MG63 (cell line): Measurements from ENCODE around the gene OR13G1. TPM values are rescaled to one million over a fixed set of nuclear protein-coding genes. Genes with fewer than 3 reads are reported as not detected.
A peak's percentile ranks its signal among the peaks of the same experiment; 100 is the strongest.
"Not testable (repeated sequence)": the region's sequence is repeated elsewhere in the genome, so short reads cannot be mapped to it uniquely, and the experiment has no call there.

Source experiments
- DNase-seq: peaks from one replicate; pipeline ENCODE4 v3.0.0-alpha.2; 2020
- H3K27me3 ChIP-seq: fragments of 250-450 bp; sonication (Bioruptor Pico); 2 replicates; pipeline ENCODE4 v1.5.1; 2020; ENCODE audit warnings: mild to moderate bottlenecking, moderate library complexity
- H3K36me3 ChIP-seq: fragments of 250-450 bp; sonication (Bioruptor Pico); 2 replicates; pipeline ENCODE4 v1.5.1; 2020; ENCODE audit warnings: mild to moderate bottlenecking, moderate library complexity
- H3K4me3 ChIP-seq: fragments of 250-450 bp; sonication (Bioruptor Pico); 2 replicates; pipeline ENCODE4 v1.5.1; 2020; ENCODE audit warnings: mild to moderate bottlenecking, moderate library complexity
- H3K9me3 ChIP-seq: fragments of 250-450 bp; sonication (Bioruptor Pico); 2 replicates; pipeline ENCODE4 v1.5.1; 2020; ENCODE audit warnings: mild to moderate bottlenecking, moderate library complexity
- total RNA-seq: library from RNA; depleted of rRNA; stranded (reverse); fragments of >200 nt; shearing (Covaris generic); gene quantifications from 2 replicates; pipeline ENCODE4 v1.2.3, GENCODE V29; 2014; ENCODE audit warnings: low replicate concordance; rRNA removed

Gene OR13G1, protein sequence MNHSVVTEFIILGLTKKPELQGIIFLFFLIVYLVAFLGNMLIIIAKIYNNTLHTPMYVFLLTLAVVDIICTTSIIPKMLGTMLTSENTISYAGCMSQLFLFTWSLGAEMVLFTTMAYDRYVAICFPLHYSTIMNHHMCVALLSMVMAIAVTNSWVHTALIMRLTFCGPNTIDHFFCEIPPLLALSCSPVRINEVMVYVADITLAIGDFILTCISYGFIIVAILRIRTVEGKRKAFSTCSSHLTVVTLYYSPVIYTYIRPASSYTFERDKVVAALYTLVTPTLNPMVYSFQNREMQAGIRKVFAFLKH
- not detected in 2 replicates for total RNA-seq

- DNase-seq = no peak
- H3K9me3 ChIP-seq = no peaks in the 10 kb centered on the region
- H3K36me3 ChIP-seq = no peaks in the 10 kb centered on the region
Measured at GRCh38 chr1:247679639-247680038, at the start of gene OR13G1. Gene OR13G1, minus strand, starts transcription at chr1:247679739. Its CDS starts 6,698 bp downstream, at chr1:247673041.

DNA sequence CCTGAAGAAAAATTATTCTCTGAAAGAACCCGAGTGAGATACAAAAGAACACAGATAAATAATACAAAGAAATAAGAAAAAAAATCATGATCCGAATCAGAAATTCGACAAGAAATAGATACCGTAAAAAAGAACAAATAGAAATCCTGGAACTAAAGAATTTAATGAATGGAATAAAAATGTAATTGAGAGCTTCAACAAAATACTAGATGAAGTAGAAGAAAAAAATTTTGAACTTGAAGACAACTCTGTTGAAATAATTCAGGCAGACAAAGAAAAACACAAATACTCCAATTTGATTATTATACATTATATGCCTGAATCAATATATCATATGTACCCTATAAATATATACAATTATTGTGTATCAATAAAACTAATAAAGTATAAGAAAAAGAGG is 41.7 kb upstream of the OR13G1 start:
- H3K27me3 ChIP-seq = no peaks in the 10 kb centered on the region
- no peaks in the 10 kb centered on the region for H3K36me3 ChIP-seq
- H3K4me3 ChIP-seq = no peak overlapping the region
- H3K9me3 ChIP-seq = peaks cover 8% of the 10 kb centered on the region
- no peak for DNase-seq

More at GRCh38 chr1:247679639-247680038, at the start of gene OR13G1:
- Histone ChIP-seq H3K4me3 (no peak within 1 kb of the TSS), H3K27me3 (no peaks in the 10 kb centered on the region)

DNA sequence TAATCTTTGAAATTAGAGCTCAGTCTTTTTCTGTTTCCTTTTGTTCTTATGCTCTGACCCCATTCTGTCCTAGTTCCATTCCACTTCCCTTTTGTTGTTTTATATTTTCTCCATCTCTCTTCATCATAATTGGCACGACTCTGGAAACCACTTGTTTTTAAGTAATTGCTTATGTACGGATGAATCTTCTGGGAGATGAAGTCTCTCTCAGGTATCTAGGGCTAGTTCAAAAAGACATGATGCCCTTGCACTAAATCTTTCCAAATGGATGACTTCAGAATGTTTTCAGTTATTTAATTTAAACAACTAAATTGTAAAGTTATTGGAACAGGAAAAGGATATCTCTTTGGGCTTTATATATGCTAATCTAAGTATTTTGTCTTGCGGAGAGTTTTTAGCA is 37.0 kb upstream of the OR13G1 start, which contains the start of gene OR6F1:
Gene OR6F1, minus strand, starts transcription at position 101 of the 400 bp plus-strand sequence. CDS start 3,891 bp downstream, outside the sequence.
- DNase-seq = no peak
- Histone ChIP-seq H3K27me3 (no peaks in the 10 kb centered on the region), H3K9me3 (peaks cover 8% of the 10 kb centered on the region), H3K4me3 (no peak within 1 kb of the TSS), H3K36me3 (no peaks in the 10 kb centered on the region)

GRCh38 chr1:247713753-247714152 is 34.2 kb upstream of the OR13G1 start:
- DNase-seq = no peak
- Histone ChIP-seq H3K27me3 (no peaks in the 10 kb centered on the region), H3K36me3 (no peaks in the 10 kb centered on the region), H3K4me3 (no peak overlapping the region), H3K9me3 (no peaks in the 10 kb centered on the region)

GRCh38 chr1:247710681-247711080 is 31.1 kb upstream of the OR13G1 start:
- H3K36me3 ChIP-seq, H3K4me3 ChIP-seq, H3K9me3 ChIP-seq, H3K27me3 ChIP-seq, DNase-seq: not testable (repeated sequence)

DNA sequence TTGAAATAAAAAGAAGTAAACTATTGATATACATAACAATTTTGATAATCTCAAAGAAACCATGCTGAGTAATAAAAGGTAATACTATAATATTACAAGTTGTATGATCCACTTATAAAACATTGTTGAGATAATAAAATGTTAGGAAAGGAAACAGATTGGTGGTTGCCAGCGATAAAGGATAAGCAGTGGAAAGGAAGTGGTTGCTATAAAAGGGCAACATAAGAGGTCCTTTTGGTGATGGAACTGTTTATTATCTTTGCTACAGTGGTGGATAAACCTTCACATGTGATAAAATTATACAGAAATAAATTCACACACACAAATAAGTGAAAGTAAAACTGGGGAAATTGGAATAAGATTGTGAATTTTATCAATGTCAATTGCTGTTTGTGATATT is 21.8 kb upstream of the OR13G1 start:
- no peaks in the 10 kb centered on the region for H3K27me3 ChIP-seq
- no peaks in the 10 kb centered on the region for H3K36me3 ChIP-seq
- no peak for DNase-seq
- no peak overlapping the region for H3K4me3 ChIP-seq
- no peaks in the 10 kb centered on the region for H3K9me3 ChIP-seq

DNA sequence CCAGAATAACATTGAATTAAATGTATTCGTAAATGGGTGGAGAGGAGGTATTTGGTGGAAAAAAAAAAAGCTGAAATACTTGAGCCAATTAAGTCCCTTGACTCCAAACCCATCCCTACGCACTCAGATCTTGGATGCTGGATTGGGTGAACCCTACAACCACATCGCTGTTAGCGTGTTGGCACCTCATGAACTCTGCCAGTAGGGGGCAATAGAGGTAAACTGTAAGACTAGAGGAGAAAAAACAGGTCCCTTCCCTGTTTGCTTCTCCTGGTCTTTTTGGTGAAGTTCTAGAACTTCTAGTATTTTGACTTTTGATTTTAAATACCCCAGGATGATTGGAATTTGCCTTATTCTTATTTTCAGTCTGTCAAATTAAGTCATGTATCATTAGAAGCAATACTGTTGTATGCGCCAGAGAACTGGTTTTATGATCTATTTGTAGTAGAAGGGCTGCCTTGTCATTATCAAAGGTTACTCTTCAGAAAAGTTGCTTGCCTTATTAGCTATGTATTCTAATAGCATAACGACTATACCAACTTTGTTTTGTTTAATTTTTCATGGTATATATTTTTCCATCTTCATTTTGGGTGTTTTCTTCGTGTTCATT is 1.9 kb upstream of the OR13G1 start:
- Histone ChIP-seq H3K9me3 (no peaks in the 10 kb centered on the region), H3K36me3 (no peaks in the 10 kb centered on the region), H3K4me3 (no peak overlapping the region), H3K27me3 (no peaks in the 10 kb centered on the region)
- peak; percentile 53 for DNase-seq

DNA sequence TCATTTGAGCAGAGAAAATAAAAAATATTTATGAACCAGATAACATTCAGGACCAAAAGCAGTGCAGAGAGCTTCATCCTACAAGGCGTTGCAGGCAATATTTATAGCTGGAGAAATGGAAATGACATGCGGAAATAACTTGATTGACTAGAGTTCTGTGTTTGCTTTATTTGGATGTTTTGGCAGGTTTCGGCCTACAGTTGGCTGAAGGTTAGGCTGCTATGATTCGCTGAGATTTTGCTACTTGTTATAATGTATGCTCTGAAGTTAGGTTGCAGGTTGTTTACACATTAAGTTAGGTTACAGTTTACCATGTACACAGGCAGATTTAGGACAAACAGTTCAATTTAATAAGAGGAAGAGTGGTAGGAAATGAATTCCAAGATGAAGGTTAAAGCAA is 632 bp upstream of the OR13G1 start:
- Histone ChIP-seq H3K4me3 (no peak overlapping the region), H3K9me3 (no peaks in the 10 kb centered on the region), H3K27me3 (no peaks in the 10 kb centered on the region), H3K36me3 (no peaks in the 10 kb centered on the region)
- no peak for DNase-seq

DNA sequence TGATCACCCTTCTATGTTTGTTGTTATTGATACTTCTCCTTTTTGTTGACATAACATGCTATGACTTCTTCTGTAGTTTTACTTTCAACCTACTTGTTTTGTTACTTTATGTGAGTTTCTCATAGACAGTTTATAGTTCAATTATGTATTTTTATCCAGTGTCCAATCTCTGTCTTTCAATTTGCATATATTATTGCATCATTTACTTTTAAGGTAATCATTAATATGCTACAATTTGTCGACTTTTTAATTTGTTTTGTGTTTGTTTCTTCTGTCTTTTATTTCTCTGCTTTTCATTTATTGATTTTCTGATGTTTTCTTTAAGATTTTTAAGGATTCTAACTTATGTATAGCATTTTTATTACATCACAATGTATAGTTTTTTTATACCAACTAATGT is 10.3 kb downstream of the OR13G1 start:
- no peak for DNase-seq
- no peak overlapping the region for H3K4me3 ChIP-seq

GRCh38 chr1:247656221-247656875 is 23.2 kb downstream of the OR13G1 start:
- Histone ChIP-seq H3K9me3 (no peaks in the 10 kb centered on the region), H3K27me3 (no peaks in the 10 kb centered on the region), H3K4me3 (no peak overlapping the region), H3K36me3 (no peaks in the 10 kb centered on the region)
- DNase-seq = no peak

More for the DNA sequence above, 10.3 kb downstream of the OR13G1 start:
- Histone ChIP-seq H3K36me3 (no peaks in the 10 kb centered on the region), H3K27me3 (no peaks in the 10 kb centered on the region), H3K9me3 (no peaks in the 10 kb centered on the region)

DNA sequence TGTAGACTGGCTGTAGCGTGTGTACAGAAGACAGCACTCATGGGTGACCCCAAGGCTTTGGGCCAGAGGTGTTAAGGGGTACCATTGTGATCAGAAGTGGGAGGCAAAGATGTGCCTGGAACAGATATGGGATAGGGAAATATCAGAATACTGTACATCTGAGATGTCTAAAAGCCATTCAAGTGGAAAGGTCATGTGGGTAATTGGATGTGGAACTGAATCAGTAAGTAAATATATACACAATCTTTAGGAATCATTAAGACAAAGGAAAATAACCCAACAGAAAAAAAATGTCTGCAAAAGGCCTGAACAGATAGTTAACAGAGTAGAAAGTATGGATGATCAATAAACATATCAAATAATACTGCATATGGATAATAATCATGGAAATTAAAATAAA is 26.5 kb downstream of the OR13G1 start:
- H3K36me3 ChIP-seq = no peaks in the 10 kb centered on the region
- H3K9me3 ChIP-seq = no peaks in the 10 kb centered on the region
- no peaks in the 10 kb centered on the region for H3K27me3 ChIP-seq
- DNase-seq = no peak
- no peak overlapping the region for H3K4me3 ChIP-seq

DNA sequence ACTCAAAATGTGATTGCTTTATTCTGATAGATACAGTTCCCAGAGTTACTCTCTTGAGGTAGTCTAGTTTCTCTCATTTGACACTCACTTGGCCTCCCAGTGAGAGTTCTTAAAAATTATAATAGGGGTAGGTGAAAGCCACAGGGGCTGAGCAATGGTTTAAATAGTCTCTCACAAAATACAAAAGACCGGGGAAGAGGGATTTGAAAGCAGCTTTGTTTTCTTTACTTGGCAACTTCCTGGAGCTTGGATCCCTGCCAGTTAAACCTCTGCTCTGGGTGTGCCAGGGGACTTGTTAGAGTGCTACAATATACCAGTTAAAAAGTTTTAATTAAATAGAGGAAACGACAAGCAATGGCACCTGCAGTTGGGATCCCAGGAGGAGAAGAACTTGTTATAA is 31.7 kb downstream of the OR13G1 start:
- Histone ChIP-seq H3K4me3 (no peak overlapping the region), H3K27me3 (no peaks in the 10 kb centered on the region), H3K36me3 (no peaks in the 10 kb centered on the region), H3K9me3 (no peaks in the 10 kb centered on the region)
- DNase-seq = peak; percentile 12

DNA sequence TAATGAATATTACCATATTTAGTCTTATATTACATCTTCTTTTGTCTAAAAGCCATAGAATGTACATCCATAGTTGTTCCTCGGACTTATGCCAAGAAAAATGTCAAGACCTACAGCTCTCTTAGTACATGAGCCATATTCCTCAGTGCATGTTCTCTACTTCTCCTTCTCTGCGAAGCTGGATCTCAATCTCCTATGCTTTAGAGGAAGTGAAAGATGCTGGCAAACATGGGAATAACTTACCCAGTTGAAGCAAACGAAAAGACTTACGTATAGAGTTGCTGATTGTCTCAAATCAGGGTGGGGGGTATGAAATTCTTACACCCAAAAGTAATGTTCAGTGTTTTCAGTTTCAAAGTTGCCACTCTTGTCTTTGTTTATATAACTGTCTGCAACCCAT is 32.7 kb downstream of the OR13G1 start:
- Histone ChIP-seq H3K36me3 (no peaks in the 10 kb centered on the region), H3K27me3 (no peaks in the 10 kb centered on the region), H3K9me3 (no peaks in the 10 kb centered on the region), H3K4me3 (no peak overlapping the region)
- DNase-seq = no peak

- Histone ChIP-seq H3K27me3 (no peaks in the 10 kb centered on the region), H3K4me3 (no peak overlapping the region), H3K36me3 (no peaks in the 10 kb centered on the region), H3K9me3 (no peaks in the 10 kb centered on the region; the same call in 1 of the 2 replicates)
- no peak for DNase-seq
Measured at GRCh38 chr1:247642742-247643141, 36.8 kb downstream of the OR13G1 start.

GRCh38 chr1:247639381-247639981 is 40.1 kb downstream of the OR13G1 start:
- Histone ChIP-seq H3K36me3 (no peaks in the 10 kb centered on the region), H3K27me3 (no peaks in the 10 kb centered on the region), H3K4me3 (no peak overlapping the region), H3K9me3 (no peaks in the 10 kb centered on the region; the same call in 1 of the 2 replicates)
- DNase-seq = peak; percentile 40

GRCh38 chr1:247638781-247639180 is 40.8 kb downstream of the OR13G1 start:
- DNase-seq = no peak

GRCh38 chr1:247638011-247638410 is 41.5 kb downstream of the OR13G1 start:
- Histone ChIP-seq H3K27me3 (no peaks in the 10 kb centered on the region), H3K9me3 (no peaks in the 10 kb centered on the region; the same call in 1 of the 2 replicates), H3K36me3 (no peaks in the 10 kb centered on the region), H3K4me3 (no peak overlapping the region)
- DNase-seq = no peak

More at GRCh38 chr1:247638781-247639180, 40.8 kb downstream of the OR13G1 start:
- Histone ChIP-seq H3K36me3 (no peaks in the 10 kb centered on the region), H3K4me3 (no peak overlapping the region), H3K9me3 (no peaks in the 10 kb centered on the region; the same call in 1 of the 2 replicates), H3K27me3 (no peaks in the 10 kb centered on the region)
